Neural progenitor cell (in vitro differentiated cells): ENCODE measurements around the gene FOXRED1. TPM values are rescaled to one million over a fixed set of nuclear protein-coding genes. Genes with fewer than 3 reads are reported as not detected.

Experiments used
- DNase-seq: peaks from one replicate; pipeline ENCODE4 v3.0.0-alpha.2; 2016; ENCODE audit warnings: low spot score
- H2AFZ ChIP-seq: fragments of 200-600 bp; sonication (generic); replicated peaks from 2 replicates; pipeline ENCODE4 v1.6.1; 2016; ENCODE audit warnings: antibody characterized with exemption
- H3F3A ChIP-seq: fragments of 200-600 bp; sonication (generic); 2 replicates; pipeline ENCODE4 v1.6.1; 2016; ENCODE audit warnings: antibody characterized with exemption, low read depth
- H3K27ac ChIP-seq: fragments of 200-600 bp; sonication (generic); 2 replicates; pipeline ENCODE4 v1.5.1; 2016; ENCODE audit warnings: mild to moderate bottlenecking
- H3K27me3 ChIP-seq: fragments of 200-600 bp; sonication (generic); 2 replicates; pipeline ENCODE4 v1.6.1; 2016; ENCODE audit warnings: mild to moderate bottlenecking, moderate library complexity
- H3K36me3 ChIP-seq: fragments of 200-600 bp; sonication (generic); 2 replicates; pipeline ENCODE4 v1.5.1; 2016
- H3K4me1 ChIP-seq: fragments of 200-600 bp; sonication (generic); 2 replicates; pipeline ENCODE4 v1.6.1; 2016; ENCODE audit warnings: mixed run types
- H3K4me2 ChIP-seq: fragments of 200-600 bp; sonication (generic); 2 replicates; pipeline ENCODE4 v1.6.1; 2016
- H3K4me3 ChIP-seq: fragments of 200-600 bp; sonication (generic); 2 replicates; pipeline ENCODE4 v1.5.1; 2016
- H3K79me2 ChIP-seq: fragments of 200-600 bp; sonication (generic); 2 replicates; pipeline ENCODE4 v1.6.1; 2016; ENCODE audit warnings: low read depth
- H3K9ac ChIP-seq: fragments of 200-600 bp; sonication (generic); 2 replicates; pipeline ENCODE4 v1.6.1; 2016
- H3K9me3 ChIP-seq: fragments of 200-600 bp; sonication (generic); 2 replicates; pipeline ENCODE4 v1.5.1; 2016; ENCODE audit warnings: low read depth
- H4K20me1 ChIP-seq: fragments of 200-600 bp; sonication (generic); 2 replicates; pipeline ENCODE4 v1.6.1; 2016; ENCODE audit warnings: low read depth
- H3K27ac Mint-ChIP-seq: 3 replicates; pipeline ENCODE4 v1.8.0; 2021; ENCODE audit warnings: mixed read lengths
- H3K27me3 Mint-ChIP-seq: 2 replicates; pipeline ENCODE4 v1.8.0; 2022; ENCODE audit warnings: low read depth, mild to moderate bottlenecking, inconsistent platforms, moderate library complexity, mixed read lengths; ENCODE audit not compliant: insufficient read depth
- H3K36me3 Mint-ChIP-seq: 3 replicates; pipeline ENCODE4 v1.8.0; 2021; ENCODE audit warnings: mixed read lengths
- H3K4me1 Mint-ChIP-seq: 3 replicates; pipeline ENCODE4 v1.8.0; 2021; ENCODE audit warnings: mixed read lengths
- H3K4me3 Mint-ChIP-seq: 3 replicates; pipeline ENCODE4 v1.8.0; 2021; ENCODE audit warnings: mild to moderate bottlenecking, moderate library complexity, mixed read lengths
- H3K9me3 Mint-ChIP-seq: 3 replicates; pipeline ENCODE4 v1.8.0; 2020; ENCODE audit warnings: mixed read lengths
- CTCF ChIP-seq: fragments of 200-600 bp; sonication (generic); IDR thresholded peaks from 2 replicates; pipeline ENCODE4 v1.5.1; 2017; ENCODE audit warnings: antibody characterized with exemption, mild to moderate bottlenecking
- EZH2 ChIP-seq: fragments of 200-600 bp; sonication (generic); IDR thresholded peaks from 2 replicates; pipeline ENCODE4 v1.6.1; 2017; ENCODE audit warnings: antibody characterized with exemption, mild to moderate bottlenecking, moderate library complexity
- EZH2phosphoT487 ChIP-seq: fragments of 200-600 bp; sonication (generic); IDR thresholded peaks from 2 replicates; pipeline ENCODE4 v1.6.1; 2017; ENCODE audit warnings: antibody characterized with exemption
- total RNA-seq: library from RNA; depleted of rRNA; stranded (reverse); fragments of >200 nt; gene quantifications from 2 replicates; pipeline ENCODE4 v1.2.3, GENCODE V29; 2015; ENCODE audit warnings: low replicate concordance

Gene FOXRED1
- total RNA-seq, 1 donor from 2014 or later: 25.8 TPM

GRCh38 chr11:126263489-126263888 is 5.5 kb upstream of the FOXRED1 start:
- no peak overlapping the region for H3K9ac ChIP-seq
- peaks cover 9% of the 10 kb centered on the region for H3K36me3 ChIP-seq
- no peak overlapping the region for H3K4me3 ChIP-seq
- Mint-ChIP-seq H3K27me3 (peaks cover 2% of the 10 kb centered on the region), H3K4me1 (peaks cover 12% of the 10 kb centered on the region), H3K9me3 (no peaks in the 10 kb centered on the region), H3K4me3 (no peak overlapping the region), H3K27ac (no peak overlapping the region), H3K36me3 (peaks cover 43% of the 10 kb centered on the region)
- peaks cover 30% of the 10 kb centered on the region for H3F3A ChIP-seq
- DNase-seq: no peak
- no peak overlapping the region for H3K4me2 ChIP-seq
- no peaks in the 10 kb centered on the region for H3K27me3 ChIP-seq
- peaks cover 6% of the 10 kb centered on the region for H4K20me1 ChIP-seq
- peaks cover 7% of the 10 kb centered on the region for H3K4me1 ChIP-seq
- H2AFZ ChIP-seq: no peak overlapping the region
- H3K9me3 ChIP-seq: no peaks in the 10 kb centered on the region
- H3K27ac ChIP-seq: no peak overlapping the region
- TF ChIP-seq CTCF (no peak), EZH2phosphoT487 (no peak), EZH2 (no peak)
- peaks cover 19% of the 10 kb centered on the region for H3K79me2 ChIP-seq

GRCh38 chr11:126265811-126266210 is 3.1 kb upstream of the FOXRED1 start:
- H3K4me2 ChIP-seq: no peak overlapping the region
- no peak for TF ChIP-seq EZH2
- TF ChIP-seq CTCF: no peak
- TF ChIP-seq EZH2phosphoT487: no peak
- Mint-ChIP-seq H3K27ac (no peak overlapping the region), H3K9me3 (no peaks in the 10 kb centered on the region), H3K4me1 (peaks cover 28% of the 10 kb centered on the region), H3K36me3 (peaks cover 42% of the 10 kb centered on the region), H3K4me3 (no peak overlapping the region), H3K27me3 (peaks cover 2% of the 10 kb centered on the region)
- H2AFZ ChIP-seq: no peak overlapping the region
- peaks cover 39% of the 10 kb centered on the region for H3K79me2 ChIP-seq
- no peak overlapping the region for H3K4me3 ChIP-seq
- H3K36me3 ChIP-seq: peaks cover 9% of the 10 kb centered on the region
- H3K9ac ChIP-seq: no peak overlapping the region
- no peak overlapping the region for H3K27ac ChIP-seq
- no peaks in the 10 kb centered on the region for H3K27me3 ChIP-seq
- H3K4me1 ChIP-seq: peaks cover 11% of the 10 kb centered on the region
- DNase-seq: no peak
- H4K20me1 ChIP-seq: peaks cover 6% of the 10 kb centered on the region
- H3F3A ChIP-seq: peaks cover 23% of the 10 kb centered on the region
- no peaks in the 10 kb centered on the region for H3K9me3 ChIP-seq

DNA sequence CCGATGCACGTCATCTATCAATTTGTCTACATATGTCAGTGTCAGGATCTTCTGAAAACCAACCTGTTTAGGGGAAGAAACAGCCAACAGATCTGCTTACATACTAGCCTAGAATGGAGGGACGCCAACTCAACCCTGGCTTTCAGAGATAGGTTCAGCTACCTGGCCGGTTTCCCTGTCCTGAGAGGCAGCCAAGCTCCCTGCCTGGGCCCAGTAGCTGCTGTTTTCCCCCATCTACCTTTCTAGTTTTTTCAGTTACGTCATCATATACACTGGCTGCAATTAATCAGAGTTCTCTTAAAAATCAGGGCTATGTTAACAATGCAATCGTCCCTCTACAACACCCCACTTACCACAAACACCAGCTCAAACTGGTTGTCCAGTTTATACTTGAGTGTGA is 1.3 kb upstream of the FOXRED1 start:
- H3K27ac Mint-ChIP-seq: peak overlapping the region; percentile 85
- Histone ChIP-seq H3K9me3 (no peaks in the 10 kb centered on the region), H3K4me1 (peaks cover 11% of the 10 kb centered on the region), H3K4me3 (peak overlapping the region; percentile 95), H3F3A (peaks cover 10% of the 10 kb centered on the region), H3K36me3 (peaks cover 9% of the 10 kb centered on the region), H3K27me3 (no peaks in the 10 kb centered on the region), H4K20me1 (peaks cover 6% of the 10 kb centered on the region), H3K27ac (no peak overlapping the region), H3K79me2 (peaks cover 43% of the 10 kb centered on the region), H3K9ac (peak overlapping the region; percentile 94), H3K4me2 (peak overlapping the region; percentile 90), H2AFZ (no peak overlapping the region)
- TF ChIP-seq CTCF: no peak
- TF ChIP-seq EZH2phosphoT487: no peak
- no peak for TF ChIP-seq EZH2
- H3K9me3 Mint-ChIP-seq: no peaks in the 10 kb centered on the region
- H3K36me3 Mint-ChIP-seq: peaks cover 40% of the 10 kb centered on the region
- H3K27me3 Mint-ChIP-seq: peaks cover 2% of the 10 kb centered on the region
- H3K4me1 Mint-ChIP-seq: peaks cover 30% of the 10 kb centered on the region
- no peak for DNase-seq
- H3K4me3 Mint-ChIP-seq: peak overlapping the region; percentile 92
